Forelimb muscle (tissue), 1 donor: ENCODE measurements around the gene DGCR2. TPM values are rescaled to one million over a fixed set of nuclear protein-coding genes. Genes with fewer than 3 reads are reported as not detected.
"Not testable (repeated sequence)": the region's sequence is repeated elsewhere in the genome, so short reads cannot be mapped to it uniquely, and the experiment has no call there.

Experiments used
- DNase-seq: peaks from one replicate; pipeline ENCODE4 v3.0.0-alpha.2; 2013; ENCODE audit warnings: low read depth
- polyA plus RNA-seq: library from polyadenylated mRNA; unstranded; fragments of 120-200 nt; gene quantifications from one replicate; pipeline ENCODE4 v1.2.1, GENCODE V29; 2013; ENCODE audit not compliant: insufficient read length

DGCR2 gene
- polyA plus RNA-seq, 1 donor = 44.3 TPM

DNA sequence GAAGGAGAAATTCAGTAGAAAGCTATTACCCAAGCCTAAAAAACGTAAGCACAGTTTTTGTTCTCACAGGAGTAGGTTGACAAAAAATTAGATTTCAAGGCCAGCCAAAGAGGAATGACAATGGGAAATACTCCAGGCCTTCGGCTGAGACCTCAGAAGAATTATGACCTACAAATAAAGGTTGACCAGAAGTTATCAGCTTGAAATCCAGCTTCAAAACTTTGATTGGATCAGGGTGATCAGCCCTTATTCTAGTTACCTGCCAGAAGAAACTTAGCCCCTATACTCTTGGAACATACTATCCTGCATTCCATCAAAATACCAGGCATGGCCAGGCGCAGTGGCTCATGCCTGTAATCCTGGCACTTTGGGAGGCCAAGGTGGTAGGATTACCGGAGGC is 117.7 kb downstream of the DGCR2 start:
- DNase-seq = no peak

DNA sequence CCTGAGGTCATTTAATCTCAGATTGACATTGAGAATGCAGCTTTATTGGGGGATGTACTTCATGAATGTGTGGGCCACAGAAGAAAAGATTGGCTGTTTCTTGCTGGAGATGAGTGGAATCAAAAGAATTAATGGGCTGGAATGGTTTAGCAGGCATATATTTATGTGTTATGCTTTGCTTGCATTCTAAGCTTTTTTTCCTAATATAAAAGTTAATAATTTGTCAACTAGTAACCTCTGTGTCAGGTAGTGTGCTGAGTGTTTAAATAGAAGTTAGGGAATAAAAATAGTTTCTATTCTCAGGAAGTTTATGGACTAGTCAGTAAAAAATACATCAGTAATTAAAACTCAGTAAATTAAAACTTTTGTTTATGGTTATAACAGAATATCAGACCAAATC is 118.7 kb downstream of the DGCR2 start:
- DNase-seq = no peak

DNA sequence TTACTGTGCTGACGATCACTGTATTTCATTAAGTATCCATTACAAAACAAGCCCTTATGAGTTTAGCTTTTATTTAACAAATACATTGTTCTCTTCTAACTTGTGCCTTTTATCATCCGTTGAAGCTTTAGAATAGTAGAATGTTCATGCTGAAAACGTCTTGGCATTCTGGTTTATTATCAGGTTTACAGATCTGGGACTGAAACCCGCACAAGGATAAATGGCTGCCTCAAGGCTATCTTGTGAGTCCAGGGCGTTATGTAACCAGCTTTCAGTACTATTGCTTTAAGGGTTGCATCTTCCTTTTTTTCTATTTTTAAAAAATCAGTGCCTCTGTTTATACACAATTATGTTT is 119.6 kb downstream of the DGCR2 start:
- DNase-seq = no peak

DNA sequence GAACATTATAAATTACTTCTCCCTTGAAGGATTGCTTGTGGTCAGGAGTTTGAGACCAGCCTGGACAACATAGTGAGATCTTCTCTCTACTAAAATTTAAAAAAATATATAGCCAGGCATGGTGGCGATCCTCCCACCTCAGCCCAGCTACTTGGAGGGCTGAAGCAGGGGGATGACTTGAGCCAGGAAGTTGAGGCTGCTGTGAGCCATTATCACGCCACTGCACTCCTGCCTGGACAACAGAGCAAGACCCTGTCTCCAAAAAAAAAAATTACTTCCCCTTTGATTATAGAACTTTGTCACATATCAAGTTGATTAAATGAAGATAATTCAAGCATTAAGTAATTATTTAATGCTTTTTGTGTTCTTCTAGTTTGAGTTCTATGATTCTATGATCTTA is 121.0 kb downstream of the DGCR2 start:
- no peak for DNase-seq

DNA sequence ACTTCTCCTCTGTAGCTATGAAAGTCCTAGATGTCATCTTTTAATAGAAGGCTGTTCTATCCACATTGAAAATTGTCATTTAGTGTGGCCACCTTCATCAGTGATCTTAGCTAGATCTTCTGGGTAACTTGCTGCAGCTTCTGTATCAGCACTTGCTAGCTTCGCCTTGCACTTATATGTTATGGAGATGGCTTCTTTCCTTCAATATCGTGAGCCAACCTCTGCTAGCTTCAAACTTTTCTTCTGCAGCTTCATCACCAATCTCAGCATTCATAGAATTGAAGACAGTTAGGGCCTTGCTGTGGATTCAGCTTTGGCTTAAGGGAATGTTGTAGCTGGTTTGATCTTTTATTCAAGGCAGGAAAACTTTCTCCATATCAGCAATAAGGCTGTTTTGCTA is 122.1 kb downstream of the DGCR2 start:
- DNase-seq = not testable (repeated sequence)

DNA sequence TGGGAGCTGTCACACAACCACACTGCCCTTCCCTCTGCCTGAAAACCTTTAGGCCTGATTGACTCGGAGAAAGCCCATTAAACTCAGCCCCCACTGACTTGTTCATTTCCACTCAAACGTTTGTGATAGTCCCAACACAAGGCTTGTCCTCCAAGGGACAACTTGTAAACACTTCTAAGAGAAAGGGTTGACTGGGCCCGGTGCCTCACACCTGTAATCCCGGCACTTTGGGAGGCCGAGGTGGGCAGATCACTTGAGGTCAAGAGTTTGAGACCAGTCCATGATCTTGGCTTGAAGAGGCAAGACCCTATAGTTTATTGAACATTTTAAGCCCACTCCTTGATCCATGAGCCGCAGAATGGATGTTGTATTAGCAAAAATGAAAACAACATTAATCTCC is 122.8 kb downstream of the DGCR2 start:
- DNase-seq = no peak

DNA sequence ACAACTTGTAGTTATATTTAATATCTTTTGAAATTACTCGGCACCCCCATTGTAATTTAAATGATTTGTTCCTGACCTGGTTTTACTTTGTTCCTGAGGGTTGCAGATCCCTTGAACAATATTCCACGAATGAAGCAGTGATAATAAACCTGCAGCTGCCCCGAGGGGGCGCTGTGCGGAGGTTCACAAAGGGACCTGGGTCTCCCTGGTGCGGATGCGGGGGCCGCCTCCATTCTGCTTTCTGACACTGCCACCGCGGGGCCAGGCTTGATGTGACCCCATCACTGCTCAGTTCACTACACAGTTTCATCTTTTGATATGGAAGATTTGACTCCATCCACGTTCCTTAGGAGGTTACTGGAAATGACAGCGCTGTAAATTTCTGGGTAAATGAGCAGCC is 123.2 kb downstream of the DGCR2 start:
- DNase-seq = no peak

DNA sequence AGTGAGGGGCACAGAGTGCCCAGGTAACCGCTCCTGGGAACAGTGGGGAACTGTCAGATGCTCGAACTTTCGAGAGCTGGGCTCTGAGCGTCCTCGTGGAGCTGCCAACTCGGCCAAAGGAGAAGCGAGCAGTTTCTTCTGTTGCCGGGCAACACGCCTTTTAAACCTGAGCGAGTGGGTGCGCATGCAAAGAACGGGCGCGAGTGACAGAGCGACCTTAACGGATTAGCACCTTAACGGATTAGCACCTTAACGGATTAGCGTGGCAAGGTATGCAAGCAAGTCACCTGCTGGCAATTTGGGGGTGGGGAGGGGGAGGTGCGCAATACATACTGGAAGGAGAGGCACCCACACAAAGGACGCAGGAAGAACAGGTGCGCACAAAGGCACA is 124.3 kb downstream of the DGCR2 start:
- DNase-seq = no peak

DNA sequence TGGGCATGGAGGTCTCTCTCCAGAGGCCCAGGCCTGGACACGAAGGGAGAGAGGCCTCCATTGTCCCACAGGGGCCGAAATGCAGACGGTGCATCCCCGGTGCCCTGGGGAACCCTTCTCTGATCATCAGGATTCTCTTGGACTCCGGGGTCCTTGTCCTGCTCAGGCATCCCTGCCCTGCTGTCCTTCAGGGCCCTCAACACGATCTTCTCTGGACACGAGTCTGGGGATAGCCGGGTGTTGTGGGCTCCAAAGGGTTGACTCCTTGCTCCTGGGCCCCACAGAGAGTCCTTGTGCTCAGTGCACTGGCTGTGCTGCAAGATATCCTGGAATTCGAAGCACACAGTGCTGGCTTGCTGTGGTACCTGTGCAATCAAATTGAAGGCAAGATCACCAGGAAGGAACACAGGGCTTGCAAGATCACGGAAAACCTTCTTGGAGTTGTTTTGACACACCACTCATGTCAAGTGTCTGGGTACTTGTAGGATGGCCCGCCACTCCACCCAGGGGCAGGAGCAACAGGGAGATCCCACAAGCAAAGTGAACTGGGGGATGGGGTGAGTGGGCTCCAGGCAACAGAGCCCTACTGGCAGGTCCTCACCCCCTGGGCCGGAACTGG is 124.8 kb downstream of the DGCR2 start:
- DNase-seq = no peak

DNA sequence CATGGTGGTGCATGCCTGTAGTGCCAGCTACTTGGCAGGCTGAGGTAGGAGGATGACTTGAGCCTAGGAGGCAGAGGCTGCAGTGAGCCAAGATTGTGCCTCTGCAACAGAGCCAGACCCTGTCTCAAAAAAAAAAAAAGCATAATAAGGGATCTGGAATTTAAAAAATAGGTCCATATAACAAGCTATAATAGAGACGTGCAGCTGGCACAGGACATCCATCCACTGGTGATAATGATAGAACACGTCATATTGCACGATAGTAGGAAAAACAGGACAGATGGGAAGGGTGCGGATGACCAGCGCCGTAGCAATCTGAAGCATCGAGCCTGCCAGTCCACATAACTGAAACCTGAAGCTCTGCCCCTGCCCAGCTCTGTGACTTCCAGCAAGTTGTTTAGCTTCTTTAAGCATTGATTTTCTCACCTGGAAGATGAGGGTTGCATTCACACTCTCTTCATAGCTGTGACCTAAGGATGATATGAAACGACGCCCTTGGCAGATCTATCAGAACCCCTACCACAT is 125.8 kb downstream of the DGCR2 start:
- DNase-seq = no peak

DNA sequence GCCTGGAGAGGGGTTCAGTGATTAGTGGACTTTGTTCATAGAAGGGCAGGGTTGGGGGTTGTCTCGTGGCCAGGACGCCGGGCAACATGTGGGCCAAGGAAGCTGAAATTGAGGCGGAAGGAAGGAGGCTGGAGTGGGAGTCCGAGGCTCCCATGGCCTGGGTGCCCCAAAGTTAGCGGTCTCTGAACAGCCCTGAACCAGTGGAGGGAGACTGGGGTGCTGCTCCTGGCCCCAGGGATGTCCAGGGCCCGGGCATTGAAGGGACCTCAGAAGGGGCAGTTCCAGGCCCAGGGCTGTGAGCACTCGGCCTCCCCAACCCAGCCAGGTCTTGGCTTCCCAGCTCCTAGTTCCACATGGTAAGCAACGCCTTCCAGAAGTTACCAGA is 126.9 kb downstream of the DGCR2 start:
- DNase-seq = no peak

DNA sequence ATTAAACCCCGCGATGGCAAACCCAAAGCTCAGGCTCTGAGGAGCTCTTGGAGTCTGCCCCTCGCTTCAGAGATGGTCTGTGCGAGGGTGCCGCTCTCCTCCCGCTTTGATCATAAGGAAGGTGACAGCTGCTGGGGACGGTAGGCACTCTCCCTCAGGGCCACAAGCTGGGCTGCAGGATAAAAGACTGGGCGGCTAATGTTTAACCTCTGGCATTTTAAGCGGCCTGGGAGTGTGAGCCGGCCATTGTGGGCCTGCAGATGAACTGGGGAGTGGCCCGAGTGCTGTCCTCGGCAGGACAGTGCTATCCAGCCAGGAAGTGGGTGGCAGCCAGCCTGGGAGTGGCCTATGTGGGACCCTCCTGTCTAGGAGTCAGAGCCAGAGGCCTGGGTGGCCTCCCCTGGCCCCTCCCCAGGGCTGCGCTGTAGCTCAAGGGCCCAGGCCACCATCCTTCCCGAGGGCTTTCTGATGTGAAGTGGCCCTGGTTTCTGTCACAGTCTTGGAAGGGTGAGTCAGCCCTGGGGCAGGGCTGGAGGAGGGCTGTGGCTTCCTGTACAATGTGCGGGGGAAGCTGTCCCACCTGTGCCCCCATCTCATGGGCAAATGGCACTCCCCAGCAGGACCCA is 127.4 kb downstream of the DGCR2 start:
- DNase-seq = no peak

DNA sequence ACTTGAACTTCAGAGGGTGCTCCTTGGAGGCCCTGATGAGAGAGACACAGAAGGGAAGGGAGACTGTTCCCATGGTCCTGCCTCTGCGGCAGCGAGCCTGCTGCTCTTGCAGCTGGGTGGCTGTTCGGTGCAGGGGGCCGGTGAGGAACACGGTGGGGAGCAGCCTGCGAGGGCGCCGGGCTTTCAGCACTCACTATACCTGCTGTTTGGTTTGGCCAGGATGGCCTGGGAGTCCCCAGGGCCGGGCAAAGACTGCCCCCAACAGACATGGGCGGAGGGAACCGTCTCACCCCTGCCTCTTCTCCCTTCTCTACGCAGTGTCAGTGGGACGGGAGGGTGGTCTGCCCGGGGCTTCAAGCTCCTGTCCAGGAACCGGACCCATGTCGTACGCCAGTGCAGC is 128.2 kb downstream of the DGCR2 start:
- DNase-seq = no peak

DNA sequence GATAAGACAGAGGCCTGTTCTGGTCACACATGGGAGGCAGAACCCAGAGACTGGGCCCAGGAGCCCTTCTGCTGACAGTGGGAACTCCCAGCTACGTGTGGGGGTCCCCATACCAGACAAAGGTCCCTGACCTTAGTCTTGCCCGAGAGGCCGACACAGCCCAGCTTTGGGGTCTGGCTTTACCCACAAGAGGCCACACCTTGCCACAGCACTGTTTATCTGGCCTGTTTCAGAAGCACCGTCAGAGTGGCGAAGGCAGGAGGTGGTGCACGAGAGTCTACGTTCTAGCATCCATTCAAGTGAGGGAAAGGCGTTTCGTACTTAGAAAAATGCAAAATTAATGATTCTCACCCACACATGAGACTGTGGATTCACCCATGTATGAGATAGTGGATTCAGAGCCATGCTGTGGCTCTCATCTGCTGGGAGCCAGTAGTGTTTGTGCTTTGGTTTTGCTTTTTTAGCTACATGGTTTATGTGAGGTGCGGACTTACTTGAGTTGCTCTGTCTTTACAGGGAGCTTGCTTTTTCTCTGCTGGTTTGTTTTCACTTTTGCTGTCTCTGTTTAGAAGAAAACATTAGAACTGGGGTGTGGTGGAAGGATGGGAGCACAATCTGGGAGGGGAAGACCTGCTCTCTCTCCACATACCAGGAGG is 129.5 kb downstream of the DGCR2 start:
- no peak for DNase-seq

DNA sequence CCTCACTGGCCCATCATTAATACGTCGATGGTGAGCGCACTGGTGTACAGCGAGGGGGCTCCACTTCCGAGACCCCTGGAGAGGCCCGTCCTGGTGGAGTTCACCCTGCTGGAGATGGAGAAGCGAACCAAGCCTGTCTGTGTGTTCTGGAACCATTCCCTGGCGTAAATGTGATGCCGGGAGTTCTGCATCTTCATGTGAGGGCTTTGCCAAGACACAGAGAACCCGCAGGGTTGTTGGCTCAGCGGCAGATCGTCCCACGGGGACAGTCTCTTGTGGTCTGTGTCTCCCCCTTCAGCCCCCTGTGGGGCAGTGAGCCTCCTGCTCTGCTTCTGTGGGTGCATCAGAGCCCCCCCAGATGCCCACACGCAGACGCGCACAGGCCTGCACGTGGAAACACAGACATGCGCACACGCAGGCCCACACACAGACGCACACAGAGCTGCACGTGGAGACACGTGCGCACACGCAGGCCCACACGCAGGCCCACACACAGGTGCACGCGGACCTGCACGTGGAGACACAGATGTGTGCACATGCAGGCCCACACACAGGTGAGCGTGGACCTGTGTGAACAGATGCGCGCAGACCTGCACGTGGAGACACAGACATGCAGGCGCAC is 130.3 kb downstream of the DGCR2 start:
- DNase-seq = no peak

DNA sequence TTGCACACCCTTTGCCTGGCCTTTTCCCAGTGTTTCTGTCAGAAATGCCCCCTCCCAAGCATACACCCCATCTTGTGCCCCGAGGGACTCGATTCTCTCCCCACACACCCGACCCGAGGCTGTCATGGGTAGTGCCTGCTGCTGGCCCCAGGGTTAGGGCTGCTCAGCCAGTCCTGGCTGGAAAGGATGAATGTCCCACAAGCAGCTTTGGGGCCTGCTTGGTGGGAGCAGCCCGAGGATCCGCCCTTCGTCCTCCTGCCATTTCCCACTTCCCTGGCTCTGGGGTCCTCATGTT is 131.1 kb downstream of the DGCR2 start:
- DNase-seq = no peak

DNA sequence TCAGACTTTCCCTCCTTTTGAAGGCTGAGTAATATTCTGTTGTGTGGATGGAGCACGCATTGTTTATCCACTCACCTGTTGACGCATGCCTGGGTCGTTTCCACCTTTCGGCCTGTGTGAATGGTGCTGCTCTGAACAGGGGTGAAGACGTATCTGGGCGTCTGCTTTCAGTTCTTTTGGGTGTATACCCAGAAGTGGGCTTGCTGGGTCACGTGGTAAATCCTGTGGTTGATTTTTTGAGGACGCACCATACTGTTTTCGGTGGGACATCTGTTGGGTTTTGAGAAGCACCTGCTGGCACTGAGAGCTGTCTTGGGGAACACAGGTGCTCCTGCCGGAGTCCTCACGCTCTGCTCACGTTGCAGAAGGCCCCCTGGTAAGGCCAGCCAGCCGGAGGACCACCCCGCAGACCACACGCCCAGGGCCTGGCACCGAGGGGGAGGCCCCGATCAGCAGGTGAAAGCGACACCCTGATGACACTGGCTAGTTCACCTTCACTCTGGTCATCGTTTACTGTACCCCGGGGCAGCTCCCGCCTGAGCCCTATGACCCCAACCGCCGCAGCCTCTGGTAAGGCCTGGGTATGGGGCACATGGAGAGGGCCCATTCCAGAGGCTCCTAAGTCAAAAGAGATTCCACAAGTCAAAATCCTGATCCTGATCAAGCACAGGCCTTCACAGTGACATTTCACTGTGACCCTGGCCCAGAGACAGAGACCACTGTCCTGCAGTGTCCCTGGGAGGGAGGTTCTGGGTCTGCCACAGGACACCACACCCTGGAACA is 131.7 kb downstream of the DGCR2 start:
- no peak for DNase-seq

DNA sequence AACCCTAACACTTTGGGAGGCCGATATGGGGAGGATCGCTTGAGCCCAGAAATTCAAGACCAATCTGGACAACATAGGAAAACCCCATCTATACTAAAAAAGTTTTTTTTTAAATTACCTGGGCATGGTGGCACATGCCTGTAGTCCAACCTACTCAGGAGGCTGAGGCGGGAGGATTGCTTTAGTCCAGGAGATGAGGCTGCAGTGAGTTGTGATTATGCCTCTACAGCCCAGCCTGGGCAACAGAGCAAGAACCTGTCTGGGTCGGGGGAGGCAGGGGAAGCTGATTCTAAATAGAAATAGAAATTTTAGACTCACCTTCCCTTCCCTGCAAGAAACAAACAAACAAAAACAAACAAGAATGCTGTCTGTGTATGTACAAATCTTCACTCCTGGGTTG is 133.3 kb downstream of the DGCR2 start:
- DNase-seq = no peak

DNA sequence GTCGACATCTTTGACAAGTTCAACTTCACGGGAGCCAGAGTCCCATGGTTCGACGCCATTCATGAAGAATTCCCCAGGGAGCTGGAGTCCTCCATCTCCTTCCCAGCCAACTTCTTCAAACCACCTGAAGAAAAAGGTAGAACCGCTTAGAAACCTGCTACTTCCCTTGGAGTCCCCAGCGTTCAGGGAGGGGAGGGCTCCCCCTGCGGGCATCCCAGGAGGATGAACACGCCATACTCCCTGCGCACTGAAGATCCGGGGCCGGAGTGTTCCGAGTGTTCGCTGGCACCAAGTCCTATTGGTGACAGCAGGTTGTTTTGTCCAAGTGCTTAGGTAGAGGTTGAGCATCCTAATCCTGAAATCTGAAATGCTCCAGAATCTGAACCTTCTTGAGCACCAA is 134.4 kb downstream of the DGCR2 start:
- no peak for DNase-seq

DNA sequence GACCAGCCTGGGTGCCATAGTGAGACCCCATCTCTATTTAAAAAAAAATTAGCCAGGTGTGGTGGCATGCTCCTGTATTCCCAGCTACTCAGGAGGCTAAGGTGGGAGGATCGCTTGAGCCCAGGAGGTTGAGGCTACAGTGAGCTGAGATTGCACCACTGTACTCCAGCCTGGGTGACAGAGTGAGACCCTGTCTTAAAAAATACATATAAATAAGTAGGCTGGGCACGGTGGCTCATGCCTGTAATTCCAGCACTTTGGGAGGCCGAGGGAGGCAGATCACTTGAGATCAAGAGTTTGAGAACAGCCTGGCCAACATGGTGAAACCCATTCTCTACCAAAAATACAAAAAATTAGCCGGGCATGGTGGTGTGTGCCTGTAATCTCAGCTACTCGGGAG is 135.1 kb downstream of the DGCR2 start:
- DNase-seq = not testable (repeated sequence)
